Thoracic aorta (tissue), 2 donors: ENCODE results near the gene PAQR7. TPM values are rescaled to one million over a fixed set of nuclear protein-coding genes. Genes with fewer than 3 reads are reported as not detected.

Source experiments
- ATAC-seq: fragments of 150-250 bp; one replicate; pipeline ENCODE4 v1.8.0; 2017; ENCODE audit warnings: low read depth; ENCODE audit not compliant: insufficient number of reproducible peaks, low FRiP score
- DNase-seq: peaks from one replicate; pipeline ENCODE4 v3.0.0-alpha.2; 2020; ENCODE audit warnings: low spot score
- H3K27ac ChIP-seq, 2 donors: fragments of 200-600 bp; sonication (generic); 1 replicate in 1 of 2; 2 replicates in 1 of 2; pipeline ENCODE4 v1.5.1; 2016; ENCODE audit warnings: mild to moderate bottlenecking in 2 of 2, moderate library complexity in 2 of 2
- H3K27me3 ChIP-seq: fragments of 200-600 bp; sonication (generic); replicated peaks from 2 replicates; pipeline ENCODE4 v1.6.0; 2016; ENCODE audit warnings: mild to moderate bottlenecking; ENCODE audit not compliant: insufficient read depth
- H3K36me3 ChIP-seq: fragments of 200-600 bp; sonication (generic); one replicate; pipeline ENCODE4 v1.5.1; 2016
- H3K4me1 ChIP-seq, 2 donors: fragments of 200-600 bp; sonication (generic); 1 replicate in 1 of 2; 2 replicates in 1 of 2; pipeline versions ENCODE4 v1.5.1 to v1.6.0; 2016; ENCODE audit warnings: low read depth in 2 of 2, mild to moderate bottlenecking in 1 of 2; ENCODE audit not compliant: control insufficient read depth in 1 of 2
- H3K4me3 ChIP-seq: fragments of 200-600 bp; sonication (generic); 2 replicates; pipeline ENCODE4 v1.5.1; 2016; ENCODE audit warnings: mild to moderate bottlenecking
- H3K9me3 ChIP-seq: fragments of 200-600 bp; sonication (generic); 2 replicates; pipeline ENCODE4 v1.5.1; 2016
- total RNA-seq, 2 donors: library from RNA; depleted of rRNA; stranded (reverse); fragments of >200 nt; gene quantifications; one replicate each; pipeline versions ENCODE4 v1.1.0 to v1.2.3, GENCODE V29; 2016
- TF ChIP-seq, protein P1 (sequence below): fragments of 200-600 bp; sonication (generic); IDR thresholded peaks from one replicate; pipeline ENCODE4 v1.5.1; 2019; ENCODE audit warnings: antibody characterized with exemption

The PAQR7 gene
- total RNA-seq, 2 donors from 2014 or later: 7.0 to 7.1 TPM

GRCh38 chr1:25816112-25816718 lies 59.3 kb downstream of the PAQR7 start:
- H3K4me3 ChIP-seq: no peak overlapping the region

DNA sequence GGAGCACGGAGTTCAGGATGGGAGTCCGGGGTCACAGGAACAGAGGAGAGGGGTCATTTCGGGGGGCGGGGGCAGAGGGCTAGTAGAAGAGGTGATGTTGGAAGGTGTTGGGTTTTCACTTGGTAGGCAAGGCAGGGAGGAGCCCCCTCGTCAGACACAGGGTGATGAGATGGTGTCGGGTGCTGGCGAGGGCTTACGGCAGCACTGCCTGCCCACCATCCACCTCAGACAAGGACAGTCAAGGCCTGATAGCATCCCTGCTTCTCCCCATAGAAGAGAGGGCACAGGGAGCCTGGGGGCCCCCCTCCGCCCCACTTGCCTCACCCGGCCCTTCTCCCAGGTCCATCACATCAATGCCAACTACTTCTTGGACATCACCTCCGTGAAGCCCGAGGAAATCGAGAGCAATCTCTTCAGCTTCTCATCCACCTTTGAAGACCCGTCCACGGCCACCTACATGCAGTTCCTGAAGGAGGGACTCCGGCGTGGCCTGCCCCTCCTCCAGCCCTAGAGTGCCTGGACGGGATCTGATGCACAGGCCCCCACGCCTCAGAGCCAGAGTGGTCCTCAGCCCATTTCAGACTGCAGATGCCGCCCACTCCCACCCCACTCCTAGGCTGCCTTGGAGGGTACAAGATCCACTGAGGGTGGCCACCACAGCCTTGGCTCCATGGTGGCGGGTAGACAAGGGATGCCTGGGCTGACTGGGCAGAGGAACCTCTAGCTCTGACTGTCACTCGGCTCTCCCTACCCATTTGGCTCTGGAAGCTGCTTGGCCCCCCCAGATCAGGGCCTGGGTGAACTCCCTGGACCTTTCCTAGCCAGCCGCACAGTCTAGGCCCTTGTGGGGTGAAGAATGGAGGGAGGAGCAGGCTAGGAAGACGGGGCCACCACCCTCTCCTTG lies 60.0 kb downstream of the PAQR7 start:
- H3K4me3 ChIP-seq: no peak overlapping the region
- peaks cover 7 to 15% of the 10 kb centered on the region in 2 donors for H3K4me1 ChIP-seq
- DNase-seq: no peak
- ATAC-seq: no peak
- peaks cover 41% of the 10 kb centered on the region for H3K36me3 ChIP-seq
- H3K9me3 ChIP-seq: no peaks in the 10 kb centered on the region
- no peaks in the 10 kb centered on the region for H3K27me3 ChIP-seq
- no peak overlapping the region for H3K27ac ChIP-seq
- TF ChIP-seq, protein P1, sequence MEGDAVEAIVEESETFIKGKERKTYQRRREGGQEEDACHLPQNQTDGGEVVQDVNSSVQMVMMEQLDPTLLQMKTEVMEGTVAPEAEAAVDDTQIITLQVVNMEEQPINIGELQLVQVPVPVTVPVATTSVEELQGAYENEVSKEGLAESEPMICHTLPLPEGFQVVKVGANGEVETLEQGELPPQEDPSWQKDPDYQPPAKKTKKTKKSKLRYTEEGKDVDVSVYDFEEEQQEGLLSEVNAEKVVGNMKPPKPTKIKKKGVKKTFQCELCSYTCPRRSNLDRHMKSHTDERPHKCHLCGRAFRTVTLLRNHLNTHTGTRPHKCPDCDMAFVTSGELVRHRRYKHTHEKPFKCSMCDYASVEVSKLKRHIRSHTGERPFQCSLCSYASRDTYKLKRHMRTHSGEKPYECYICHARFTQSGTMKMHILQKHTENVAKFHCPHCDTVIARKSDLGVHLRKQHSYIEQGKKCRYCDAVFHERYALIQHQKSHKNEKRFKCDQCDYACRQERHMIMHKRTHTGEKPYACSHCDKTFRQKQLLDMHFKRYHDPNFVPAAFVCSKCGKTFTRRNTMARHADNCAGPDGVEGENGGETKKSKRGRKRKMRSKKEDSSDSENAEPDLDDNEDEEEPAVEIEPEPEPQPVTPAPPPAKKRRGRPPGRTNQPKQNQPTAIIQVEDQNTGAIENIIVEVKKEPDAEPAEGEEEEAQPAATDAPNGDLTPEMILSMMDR: no peak

More at GRCh38 chr1:25816112-25816718, 59.3 kb downstream of the PAQR7 start:
- Histone ChIP-seq H3K4me1 (peaks cover 9 to 21% of the 10 kb centered on the region in 2 donors), H3K9me3 (no peaks in the 10 kb centered on the region), H3K27me3 (no peaks in the 10 kb centered on the region), H3K36me3 (peaks cover 41% of the 10 kb centered on the region), H3K27ac (no peak overlapping the region)
- TF ChIP-seq, protein P1: no peak
- DNase-seq: no peak
- ATAC-seq: no peak

- Histone ChIP-seq H3K36me3 (peaks cover 44% of the 10 kb centered on the region), H3K9me3 (no peaks in the 10 kb centered on the region)
- no peak for ATAC-seq
These were observed 60.9 kb downstream of the PAQR7 start for GRCh38 chr1:25814549-25815087.

DNA sequence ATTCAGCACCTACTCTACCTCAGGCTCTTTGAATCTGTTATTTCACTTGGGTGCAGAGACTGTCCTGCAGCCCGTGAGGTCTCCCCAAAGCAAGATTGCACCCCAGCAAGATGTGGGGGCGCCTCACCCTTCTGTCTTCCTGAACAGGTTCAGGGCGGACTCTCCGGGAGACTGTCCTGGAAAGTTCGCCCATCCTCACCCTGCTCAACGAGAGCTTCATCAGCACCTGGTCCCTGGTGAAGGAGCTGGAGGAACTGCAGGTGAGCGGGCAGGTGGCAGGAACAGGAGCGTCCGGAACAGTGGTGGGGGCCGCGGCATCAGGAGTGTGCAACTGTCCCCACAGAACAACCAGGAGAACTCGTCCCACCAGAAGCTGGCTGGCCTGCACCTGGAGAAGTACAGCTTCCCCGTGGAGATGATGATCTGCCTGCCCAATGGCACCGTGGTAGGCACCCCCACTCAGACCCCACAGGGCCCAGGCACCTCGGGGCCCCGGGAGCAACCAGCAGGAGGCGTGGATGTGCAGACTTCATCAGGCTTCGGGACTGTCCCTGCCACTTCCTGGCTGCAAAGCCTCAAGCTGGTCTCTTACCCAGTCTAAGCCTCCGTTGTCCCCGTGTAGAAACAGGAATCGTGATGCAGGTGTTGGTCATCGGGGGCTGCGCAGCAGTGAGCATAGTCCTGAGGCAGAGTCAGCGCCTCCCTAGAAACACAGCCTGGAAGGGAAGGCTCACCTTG lies 61.6 kb downstream of the PAQR7 start:
- ATAC-seq (no peak), DNase-seq (no peak)
- Histone ChIP-seq H3K36me3 (peaks cover 51% of the 10 kb centered on the region), H3K4me3 (no peak overlapping the region), H3K27ac (no peak overlapping the region), H3K9me3 (no peaks in the 10 kb centered on the region), H3K4me1 (peaks cover 6 to 11% of the 10 kb centered on the region in 2 donors), H3K27me3 (no peaks in the 10 kb centered on the region)
- TF ChIP-seq, protein P1: no peak

More at GRCh38 chr1:25814549-25815087, 60.9 kb downstream of the PAQR7 start:
- no peak overlapping the region for H3K27ac ChIP-seq
- no peak for DNase-seq
- no peaks in the 10 kb centered on the region for H3K27me3 ChIP-seq
- H3K4me3 ChIP-seq: no peak overlapping the region
- TF ChIP-seq, protein P1: no peak
- peaks cover 7 to 15% of the 10 kb centered on the region in 2 donors for H3K4me1 ChIP-seq
